ENCODE measurements around the gene TOR3A.

TOR3A gene

DNA sequence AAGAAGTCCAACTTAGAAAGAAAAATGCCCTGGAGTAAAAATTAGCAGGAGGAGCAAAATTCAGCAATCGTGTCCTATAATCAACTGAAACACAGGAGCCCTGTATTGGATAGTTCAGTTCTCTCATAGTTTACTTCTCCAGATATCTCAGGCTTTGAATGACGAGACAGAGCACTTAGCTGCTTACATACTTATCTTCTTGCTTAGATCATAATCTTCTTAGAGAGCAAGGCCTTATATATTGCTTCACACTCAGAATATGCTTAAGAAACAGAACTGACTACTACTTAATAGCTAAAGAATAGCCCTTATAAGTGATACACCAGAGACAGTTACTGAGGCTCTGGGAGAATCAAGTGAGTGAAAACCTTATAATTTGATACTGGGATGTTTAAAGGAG lies 38.9 kb downstream of the TOR3A start:
- DNase-seq (ENCODE audit: low spot score): no peak
- in situ Hi-C loops (cut with MboI; ENCODE audit: low sequenced_read_pairs, unreplicated experiment): loop anchor here (10.0 kb wide), 1 partner anchor 244 kb away; the partner anchor contains the start of gene AXDND1
- no peak for TF ChIP-seq CTCF (IDR thresholded peaks at IDR 0.05; ENCODE audit: borderline replicate concordance, control extremely low read depth, extremely low read depth, insufficient read depth, missing control alignments)

DNA sequence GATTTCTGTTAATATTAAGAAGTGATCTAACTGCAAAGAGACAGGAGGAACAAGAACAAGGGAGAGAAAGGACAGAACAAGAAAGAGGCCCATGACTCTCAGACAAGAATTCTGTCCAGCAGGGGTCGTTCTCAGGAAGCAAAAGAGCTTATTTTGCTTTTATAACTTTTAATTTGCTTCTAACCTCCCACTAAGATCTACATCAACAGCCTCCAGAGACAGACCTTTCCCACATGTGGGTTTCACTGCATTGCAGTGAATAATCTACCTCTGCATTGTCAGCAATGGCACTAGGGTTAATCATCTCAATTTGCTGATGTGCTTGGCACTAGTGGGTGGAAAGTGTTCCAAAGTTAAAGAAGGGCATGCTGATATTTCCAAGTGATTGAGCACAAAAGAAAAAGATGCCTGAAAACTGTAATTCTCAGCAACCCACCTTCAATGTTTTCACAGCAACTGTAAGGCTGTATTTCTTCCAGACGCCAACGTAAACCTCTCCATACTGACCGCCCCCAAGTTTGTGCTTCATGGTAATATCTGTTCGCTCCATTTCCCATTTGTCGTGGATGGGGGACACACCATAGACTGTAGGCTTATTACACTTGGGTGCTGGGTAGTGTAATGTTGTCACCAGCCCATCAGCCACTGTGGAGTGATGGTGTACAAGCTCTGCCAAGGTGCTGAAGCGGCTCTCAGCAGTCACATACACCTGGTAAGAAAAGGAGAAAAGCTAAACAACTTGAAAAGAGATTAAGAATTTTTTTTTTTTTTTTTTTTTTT lies 39.5 kb downstream of the TOR3A start:
- TF ChIP-seq CTCF (IDR thresholded peaks at IDR 0.05; ENCODE audit: borderline replicate concordance, control extremely low read depth, extremely low read depth, insufficient read depth, missing control alignments): peak; percentile 28
- in situ Hi-C loops (cut with MboI; ENCODE audit: low sequenced_read_pairs, unreplicated experiment): loop anchor here (10.0 kb wide), 1 partner anchor 243 kb away; the partner anchor contains the start of gene AXDND1

GRCh38 chr1:179124873-179125272 lies 43.0 kb downstream of the TOR3A start:
- TF ChIP-seq CTCF (IDR thresholded peaks at IDR 0.05; ENCODE audit: borderline replicate concordance, control extremely low read depth, extremely low read depth, insufficient read depth, missing control alignments): no peak
- in situ Hi-C loops (cut with MboI; ENCODE audit: low sequenced_read_pairs, unreplicated experiment): loop anchor here (10.0 kb wide), 1 partner anchor 240 kb away; the partner anchor contains the start of gene AXDND1
- no peak for DNase-seq (ENCODE audit: low spot score)

More for the DNA sequence above, 39.5 kb downstream of the TOR3A start:
- DNase-seq (ENCODE audit: low spot score): peak; percentile 52

DNA sequence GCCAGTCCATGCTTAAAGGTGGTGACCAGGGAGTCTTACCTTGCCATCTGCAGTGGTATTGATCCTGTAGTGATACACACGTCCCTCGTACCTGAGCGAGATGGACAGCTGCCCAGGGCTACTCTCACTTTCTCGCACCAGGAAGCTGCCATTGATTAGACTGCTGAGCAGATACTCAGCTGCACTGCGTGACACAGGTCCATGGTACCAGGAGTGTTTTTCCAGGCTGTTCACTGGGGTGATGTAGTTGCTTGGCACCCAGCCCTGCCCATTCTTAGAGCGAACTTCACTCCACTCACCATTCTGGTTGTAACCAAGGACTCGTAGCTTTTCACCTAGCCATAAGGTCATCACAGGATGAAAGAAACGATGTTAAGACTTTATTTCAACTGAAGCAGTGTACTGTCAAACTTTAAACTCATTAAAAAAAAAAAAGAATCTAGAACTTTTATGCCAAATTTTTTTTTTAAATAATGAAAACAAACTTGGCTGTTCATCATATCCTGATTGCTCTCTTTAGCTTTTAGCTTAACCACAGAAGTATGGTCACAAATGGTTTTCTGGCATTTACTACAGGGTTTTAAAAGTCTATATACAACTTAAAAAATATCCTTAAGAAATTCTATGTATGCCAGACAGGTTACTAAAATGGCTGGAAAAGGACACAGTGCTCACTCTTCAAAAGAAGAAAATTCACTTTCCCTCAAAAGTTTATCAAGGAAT lies 44.6 kb downstream of the TOR3A start:
- no peak for DNase-seq (ENCODE audit: low spot score)
- in situ Hi-C loops (cut with MboI; ENCODE audit: low sequenced_read_pairs, unreplicated experiment): loop anchor here (10.0 kb wide), 1 partner anchor 238 kb away; the partner anchor contains the start of gene AXDND1
- no peak for TF ChIP-seq CTCF (IDR thresholded peaks at IDR 0.05; ENCODE audit: borderline replicate concordance, control extremely low read depth, extremely low read depth, insufficient read depth, missing control alignments)

DNA sequence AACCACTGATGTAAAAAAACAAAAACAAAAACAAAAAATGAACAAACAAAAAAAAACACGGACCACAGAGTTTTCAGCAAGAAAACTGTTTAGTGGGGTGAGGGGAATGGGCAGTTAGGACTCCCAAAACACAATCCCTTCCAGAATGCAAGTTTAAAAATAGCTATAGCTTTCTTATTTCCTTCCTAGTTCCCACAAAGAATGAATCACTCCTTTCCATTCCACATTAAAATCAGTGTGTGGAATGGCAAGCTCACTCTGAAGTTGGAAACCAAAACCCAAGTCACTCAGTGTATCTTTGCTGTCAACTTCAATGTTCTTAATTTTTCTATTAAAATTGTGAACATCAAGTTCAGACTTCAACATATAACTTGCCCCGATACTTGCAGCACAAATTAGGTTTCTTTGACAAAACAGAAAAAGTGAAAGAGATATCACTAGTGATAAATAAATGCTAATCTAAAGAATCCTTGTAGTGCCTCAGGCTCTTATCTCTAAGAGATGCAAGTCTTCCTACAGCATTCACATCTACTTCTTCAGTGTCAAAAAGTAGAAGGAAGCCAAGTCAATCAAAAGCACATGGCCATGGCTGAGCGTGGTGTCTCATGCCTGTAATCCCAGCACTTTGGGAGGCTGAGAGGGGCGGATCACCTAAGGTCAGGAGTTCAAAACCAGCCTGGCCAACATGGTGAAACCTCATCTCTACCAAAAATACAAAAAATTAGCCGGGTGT lies 45.5 kb downstream of the TOR3A start:
- DNase-seq (ENCODE audit: low spot score): no peak
- TF ChIP-seq CTCF (IDR thresholded peaks at IDR 0.05; ENCODE audit: borderline replicate concordance, control extremely low read depth, extremely low read depth, insufficient read depth, missing control alignments): no peak
- in situ Hi-C loops (cut with MboI; ENCODE audit: low sequenced_read_pairs, unreplicated experiment): loop anchor here (10.0 kb wide), 1 partner anchor 237 kb away; the partner anchor contains the start of gene AXDND1

GRCh38 chr1:179128520-179128919 lies 46.6 kb downstream of the TOR3A start:
- DNase-seq (ENCODE audit: low spot score): no peak
- TF ChIP-seq CTCF (IDR thresholded peaks at IDR 0.05; ENCODE audit: borderline replicate concordance, control extremely low read depth, extremely low read depth, insufficient read depth, missing control alignments): no peak
- in situ Hi-C loops (cut with MboI; ENCODE audit: low sequenced_read_pairs, unreplicated experiment): loop anchor here (10.0 kb wide), 1 partner anchor 236 kb away; the partner anchor contains the start of gene AXDND1

All from GM13976 (cell line).